B cell (primary cell): ENCODE data around the gene IFIT5.

Experiments used
- CTCF ChIP-seq: fragments of 200-600 bp; IDR thresholded peaks from one replicate; pipeline ENCODE4 v1.8.0; 2022; ENCODE audit warnings: antibody characterized with exemption, mild to moderate bottlenecking
- EZH2 ChIP-seq: IDR thresholded peaks from 2 replicates; pipeline ENCODE4 v1.6.1; 2012; ENCODE audit warnings: borderline replicate concordance, low read depth, mild to moderate bottlenecking, moderate library complexity, low read length; ENCODE audit not compliant: insufficient read depth, poor library complexity, severe bottlenecking

GRCh38 chr10:89438525-89438924 is 24.2 kb downstream of the IFIT5 start:
- TF ChIP-seq CTCF (no peak), EZH2 (no peak)
